GM12892 (cell line): ENCODE data around the gene TMEM217.

Experiments
- POLR2A ChIP-seq: IDR thresholded peaks from 2 replicates; pipeline ENCODE4 v1.6.1; 2011; ENCODE audit warnings: low read depth, low read length, control low read depth
- POLR2AphosphoS5 ChIP-seq: IDR thresholded peaks from 2 replicates; pipeline ENCODE4 v1.6.1; 2011; ENCODE audit warnings: low read depth, low read length, control low read depth

DNA sequence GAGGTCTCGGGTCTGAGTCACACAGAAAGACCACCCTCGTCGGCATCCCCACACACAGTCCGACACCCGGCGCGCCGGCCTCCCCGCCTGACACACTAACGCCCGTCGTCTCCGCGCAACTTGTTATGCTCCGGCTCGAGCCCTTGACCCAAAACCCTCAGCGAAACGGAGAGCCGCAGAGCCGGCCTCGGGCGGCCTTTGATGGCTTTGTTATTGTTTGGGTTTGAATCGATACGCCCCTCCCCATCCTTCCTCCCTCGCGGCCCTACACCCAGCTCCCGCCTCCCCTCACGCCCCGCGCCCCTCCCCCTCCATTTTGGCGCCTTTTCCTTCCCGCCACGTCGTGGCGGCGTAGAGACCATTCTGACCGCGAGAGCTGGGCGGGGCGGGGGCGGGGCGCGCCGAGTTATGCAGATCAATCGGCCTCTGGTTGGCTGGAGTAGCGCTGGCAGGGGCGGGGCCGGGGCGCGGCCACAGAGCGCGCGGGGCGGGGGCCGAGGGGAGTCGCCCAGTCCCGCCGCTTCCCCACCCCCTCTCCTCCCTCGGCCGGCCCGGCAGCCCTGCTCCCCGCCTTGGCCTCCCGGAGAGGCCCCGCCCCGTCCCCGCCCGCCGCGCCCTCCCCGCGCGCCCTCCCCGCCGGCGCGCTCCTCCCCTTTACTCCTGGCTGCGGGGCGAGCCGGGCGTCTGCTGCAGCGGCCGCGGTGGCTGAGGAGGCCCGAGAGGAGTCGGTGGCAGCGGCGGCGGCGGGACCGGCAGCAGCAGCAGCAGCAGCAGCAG, 88.3 kb downstream of the TMEM217 start, which contains the start of gene PIM1:
- no peak for TF ChIP-seq POLR2A
- TF ChIP-seq POLR2AphosphoS5: no peak
